ENCODE results near the gene RAP1A.
"Not testable (repeated sequence)": the region's sequence is repeated elsewhere in the genome, so short reads cannot be mapped to it uniquely, and the experiment has no call there.

Gene RAP1A

DNA sequence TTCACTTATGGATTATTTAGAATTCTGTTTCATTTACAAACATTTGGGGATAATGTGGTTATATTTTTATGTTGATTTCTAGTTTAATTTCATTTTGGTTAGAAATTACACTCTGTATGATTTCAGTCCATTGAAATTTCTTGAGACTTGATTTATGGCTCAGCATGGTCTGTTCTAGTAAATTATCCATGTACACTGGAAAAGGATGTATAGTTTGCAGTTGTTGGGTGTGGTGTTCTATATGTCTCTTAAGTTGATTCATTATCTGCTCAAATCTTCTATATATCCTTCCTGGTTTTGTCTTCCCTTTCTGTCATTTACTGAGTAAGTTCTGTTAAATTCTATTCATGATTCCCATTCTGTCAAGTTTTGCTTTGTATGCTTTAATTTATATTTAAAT lies 52.3 kb downstream of the RAP1A start:
- no peak for DNase-seq

DNA sequence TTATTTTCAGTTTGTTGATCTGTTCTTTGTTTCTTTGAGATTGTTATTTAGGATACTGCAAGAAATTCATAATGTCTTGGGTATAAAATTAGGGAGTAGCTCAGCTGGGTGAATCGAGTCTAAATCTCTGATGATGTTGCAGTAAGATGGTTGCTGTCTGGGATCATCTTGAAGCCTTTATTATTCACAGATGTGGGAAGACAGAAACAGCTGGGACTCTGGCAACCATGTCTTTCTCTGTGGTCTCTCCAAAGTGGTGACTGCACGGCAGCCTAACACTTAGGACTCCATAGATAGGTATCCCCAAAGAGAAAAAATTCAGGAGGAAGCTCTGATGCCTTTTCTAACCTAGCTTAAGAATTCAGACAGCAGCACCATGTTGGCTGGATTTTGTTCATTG lies 52.7 kb downstream of the RAP1A start:
- DNase-seq, result no peak

DNA sequence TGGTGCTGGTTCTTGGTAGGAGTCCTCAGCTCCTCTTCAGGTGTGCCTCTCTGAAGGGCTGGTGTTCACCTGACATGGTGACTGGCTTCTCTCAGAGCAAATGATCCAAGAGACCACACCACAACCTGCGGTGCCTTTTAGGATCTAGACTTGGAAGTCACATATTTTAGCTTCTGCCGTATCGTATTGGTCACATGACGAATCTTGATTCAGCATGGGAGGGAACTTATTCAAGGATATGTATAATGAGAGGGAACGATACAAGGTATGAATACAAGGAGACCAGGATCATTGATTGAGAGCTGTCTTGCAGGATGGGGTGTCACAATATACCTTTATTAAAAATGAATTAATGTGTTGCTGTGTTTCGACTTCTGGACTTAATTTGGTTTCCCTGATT lies 58.0 kb downstream of the RAP1A start:
- DNase-seq, result no peak

DNA sequence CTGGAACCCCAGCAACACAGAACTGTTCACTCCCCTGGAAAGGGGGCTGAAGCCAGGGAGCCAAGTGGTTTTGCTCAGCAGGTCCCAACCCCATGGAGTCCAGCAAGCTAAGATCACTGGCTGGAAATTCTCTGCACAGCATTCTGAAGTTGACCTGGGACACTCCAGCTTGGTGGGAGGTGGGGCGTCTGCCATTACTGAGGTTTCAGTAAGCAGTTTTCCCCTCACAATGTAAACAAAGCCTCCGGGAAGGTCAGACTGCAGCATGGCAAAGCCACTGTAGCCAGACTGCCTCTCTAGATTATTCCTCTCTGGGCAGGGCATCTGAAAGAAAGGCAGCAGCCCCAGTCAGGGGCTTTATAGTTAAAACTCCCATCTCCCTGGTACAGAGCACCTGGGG lies 60.0 kb downstream of the RAP1A start:
- no peak for DNase-seq

- DNase-seq, result not testable (repeated sequence)
These were observed 60.7 kb downstream of the RAP1A start for GRCh38 chr1:111680212-111680800.

GRCh38 chr1:111685293-111686153 lies 65.9 kb downstream of the RAP1A start:
- not testable (repeated sequence) for DNase-seq

DNA sequence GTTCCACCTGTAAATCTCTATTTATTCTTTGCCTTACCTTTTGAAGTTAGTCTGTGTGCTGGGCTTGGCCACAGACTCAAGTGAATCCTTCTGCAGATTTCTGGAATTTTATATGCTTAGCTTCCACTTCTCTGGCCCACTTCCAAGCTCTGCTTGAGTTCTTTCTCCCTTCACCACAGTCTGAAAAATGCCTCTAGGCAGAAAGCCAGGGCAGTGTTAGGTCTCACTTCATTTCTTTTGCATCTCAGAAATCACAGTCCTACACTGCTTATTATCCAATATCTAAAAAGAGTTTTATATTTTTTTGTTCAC lies 70.7 kb downstream of the RAP1A start:
- DNase-seq, result peak; percentile 48

DNA sequence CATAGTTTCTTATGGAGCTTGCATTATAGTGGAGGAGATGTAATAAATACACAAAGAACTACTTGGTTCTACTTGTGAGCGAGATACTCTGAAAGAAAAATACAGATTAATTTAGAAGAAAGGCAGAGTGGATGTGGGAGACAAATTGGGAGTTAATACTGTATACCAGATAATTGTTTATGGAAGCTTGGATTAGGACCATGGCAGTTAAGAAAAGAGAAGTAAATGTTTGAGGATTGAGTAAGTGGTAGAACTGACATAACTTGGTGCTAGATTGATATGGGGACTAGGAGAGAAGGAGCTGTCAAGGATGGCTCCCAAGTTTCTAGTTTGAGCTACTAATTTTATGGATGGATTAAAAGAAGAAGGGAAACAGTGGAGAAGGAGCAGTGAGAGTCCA lies 72.3 kb downstream of the RAP1A start:
- DNase-seq, result no peak

DNA sequence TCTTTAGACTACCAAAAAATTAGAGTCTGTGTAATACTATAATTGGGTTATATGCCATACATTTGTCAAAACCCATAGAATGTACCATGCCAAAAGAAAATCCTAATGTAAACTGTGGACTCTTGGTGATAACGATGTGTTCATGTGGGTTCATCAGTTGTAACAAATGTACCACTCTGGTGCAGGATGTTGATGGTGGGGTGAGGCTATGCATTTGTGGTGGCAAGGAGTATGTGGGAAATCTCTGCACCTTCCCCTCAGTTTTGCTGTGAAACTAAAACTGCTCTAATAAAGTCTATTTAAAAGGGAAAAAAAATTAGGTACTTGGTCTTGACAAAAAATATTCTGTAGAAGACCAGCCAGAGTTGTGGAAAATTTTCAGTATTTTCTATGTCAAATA lies 76.2 kb downstream of the RAP1A start:
- DNase-seq, result no peak

- DNase-seq, result no peak
These were observed 76.7 kb downstream of the RAP1A start for GRCh38 chr1:111696330-111696729.

- no peak for DNase-seq
These were observed 79.7 kb downstream of the RAP1A start for GRCh38 chr1:111699268-111699667.

DNA sequence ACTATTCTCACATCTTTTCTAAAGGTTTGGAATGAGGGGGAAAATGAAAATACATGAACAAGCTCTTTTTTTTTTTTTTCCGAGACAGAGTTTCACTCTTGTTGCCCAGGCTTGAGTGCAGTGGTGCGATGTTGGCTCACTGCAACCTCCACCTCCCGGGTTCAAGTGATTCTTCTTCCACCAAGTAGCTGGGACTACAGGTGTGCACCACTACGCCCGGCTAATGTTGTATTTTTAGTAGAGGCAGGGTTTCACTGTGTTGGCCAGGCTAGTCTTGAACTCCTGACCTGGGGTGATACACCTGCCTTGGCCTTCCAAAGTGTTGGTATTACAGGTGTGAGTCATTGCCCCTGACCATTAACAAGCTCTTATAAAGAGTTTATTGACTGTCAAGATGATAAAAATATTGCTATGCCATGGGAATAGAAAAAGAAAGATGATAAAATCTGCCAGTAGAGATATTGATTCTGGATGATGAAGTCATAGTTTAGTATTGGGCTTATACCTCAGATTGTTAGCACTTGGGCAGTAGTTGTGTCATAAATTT lies 83.0 kb downstream of the RAP1A start:
- DNase-seq, result no peak

- no peak for DNase-seq
These were observed 84.7 kb downstream of the RAP1A start for GRCh38 chr1:111704240-111704639.

DNA sequence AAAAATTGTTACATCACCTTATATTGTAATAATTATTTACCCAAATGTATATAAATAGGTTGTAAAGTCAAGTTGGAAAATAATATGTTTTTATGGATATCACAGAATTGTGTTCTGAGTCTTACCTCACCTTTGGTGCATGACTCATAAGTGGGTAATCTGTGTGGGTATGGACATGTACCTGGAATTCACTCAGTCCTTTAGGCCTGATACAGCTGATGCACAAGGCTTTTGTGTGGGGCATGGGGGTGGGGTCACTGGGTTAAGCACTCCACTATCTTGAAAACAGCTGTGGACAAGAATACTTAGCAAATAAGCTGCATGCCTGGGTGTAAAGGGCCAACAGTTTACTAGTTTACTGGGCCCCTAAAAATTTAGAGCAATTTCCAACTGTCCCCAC lies 85.2 kb downstream of the RAP1A start:
- no peak for DNase-seq

GRCh38 chr1:111705841-111706240 lies 86.3 kb downstream of the RAP1A start:
- DNase-seq, result no peak

DNA sequence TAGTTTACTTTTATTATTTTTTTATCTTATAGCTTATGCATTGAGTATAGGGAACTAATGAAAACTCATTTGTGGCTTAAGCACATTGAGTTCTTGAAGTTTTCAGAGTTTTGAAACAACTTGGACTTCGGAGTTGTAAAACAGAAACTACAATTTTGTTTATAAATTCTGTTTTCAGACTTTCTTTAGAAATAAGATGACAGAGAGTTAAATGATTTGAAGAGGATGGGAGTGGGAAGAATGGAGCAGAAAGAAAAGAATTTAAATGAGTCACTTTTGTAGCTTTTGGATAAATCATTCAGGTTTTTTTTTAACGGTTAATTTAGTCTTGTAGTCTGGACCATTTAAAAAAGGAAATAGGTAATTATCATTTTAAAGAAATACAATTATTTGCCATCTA lies 87.3 kb downstream of the RAP1A start:
- no peak for DNase-seq

DNA sequence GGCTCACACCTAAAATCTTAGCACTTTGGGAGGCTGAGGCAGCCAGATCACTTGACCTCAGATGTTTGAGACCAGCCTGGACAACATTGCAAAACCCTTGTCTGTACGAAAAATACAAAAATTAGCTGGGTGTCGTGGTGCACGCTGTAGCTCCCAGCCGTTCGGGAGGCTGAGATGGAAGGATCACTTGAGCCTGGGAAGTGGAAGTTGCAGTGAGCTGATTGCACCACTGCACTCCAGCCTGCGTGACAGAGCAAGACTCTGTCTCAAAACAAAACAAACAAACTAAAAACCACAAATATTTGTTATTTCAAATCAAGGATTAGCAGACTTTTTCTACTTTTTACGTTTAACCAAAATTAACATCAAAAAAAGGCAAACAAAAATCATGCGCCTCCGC lies 88.3 kb downstream of the RAP1A start:
- no peak for DNase-seq

DNA sequence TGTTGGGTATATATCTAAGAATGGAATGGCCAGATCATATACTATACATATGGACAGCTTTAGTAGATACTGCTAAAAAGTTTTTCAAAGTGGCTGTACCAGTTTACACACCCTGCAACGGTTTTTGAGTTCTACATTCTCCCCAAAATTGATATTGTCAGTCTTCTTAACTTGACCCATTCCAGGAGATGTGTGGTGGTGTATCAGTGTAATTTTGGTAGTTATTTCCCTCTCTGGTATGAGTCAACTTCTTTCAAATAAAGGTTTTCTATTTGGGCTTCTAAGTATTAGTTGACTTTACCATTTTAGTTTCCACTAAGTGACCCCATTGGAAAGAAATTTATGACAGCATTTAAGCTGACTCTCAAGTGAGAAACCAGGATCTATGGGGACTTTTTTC lies 90.4 kb downstream of the RAP1A start:
- no peak for DNase-seq

DNA sequence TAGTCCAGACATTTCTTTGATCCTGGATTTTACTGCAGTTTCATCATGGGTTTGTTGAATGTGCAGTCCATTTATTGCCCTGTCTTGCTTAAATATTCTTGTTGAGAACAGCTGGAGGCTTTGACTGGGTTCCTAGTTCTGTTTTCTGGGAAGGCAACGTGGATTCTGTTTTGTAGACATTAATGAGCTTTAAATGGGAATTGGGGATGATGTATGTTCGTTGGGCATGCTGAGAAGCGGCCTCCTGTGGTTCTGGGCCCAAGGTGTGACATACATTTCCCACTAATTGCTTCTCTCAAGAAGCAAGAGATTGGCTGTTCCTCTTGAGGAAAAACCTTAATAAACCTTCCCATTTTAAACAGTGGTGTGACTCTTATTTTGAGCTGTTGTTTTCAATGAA lies 96.7 kb downstream of the RAP1A start:
- no peak for DNase-seq

GRCh38 chr1:111717450-111717849 lies 97.9 kb downstream of the RAP1A start:
- no peak for DNase-seq

DNA sequence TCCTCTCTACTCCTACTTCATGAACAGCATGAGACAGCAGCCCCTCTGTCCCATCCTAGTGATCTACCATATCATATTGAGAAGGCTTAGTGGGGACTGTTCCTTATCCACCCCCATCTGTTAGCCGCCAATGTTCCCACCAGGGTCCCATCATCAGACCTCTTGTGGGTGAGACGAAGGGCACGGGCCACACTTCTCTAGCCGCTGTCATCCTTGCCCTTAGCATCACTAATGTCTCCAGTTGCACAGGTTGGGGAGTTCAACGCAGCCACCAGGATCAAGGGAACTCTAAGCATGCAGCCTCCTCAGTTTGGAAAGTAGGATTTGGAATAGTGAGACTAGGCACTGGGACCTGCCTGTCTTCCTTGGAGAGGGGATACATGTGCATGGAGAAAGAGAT lies 99.5 kb downstream of the RAP1A start:
- DNase-seq, result no peak

DNA sequence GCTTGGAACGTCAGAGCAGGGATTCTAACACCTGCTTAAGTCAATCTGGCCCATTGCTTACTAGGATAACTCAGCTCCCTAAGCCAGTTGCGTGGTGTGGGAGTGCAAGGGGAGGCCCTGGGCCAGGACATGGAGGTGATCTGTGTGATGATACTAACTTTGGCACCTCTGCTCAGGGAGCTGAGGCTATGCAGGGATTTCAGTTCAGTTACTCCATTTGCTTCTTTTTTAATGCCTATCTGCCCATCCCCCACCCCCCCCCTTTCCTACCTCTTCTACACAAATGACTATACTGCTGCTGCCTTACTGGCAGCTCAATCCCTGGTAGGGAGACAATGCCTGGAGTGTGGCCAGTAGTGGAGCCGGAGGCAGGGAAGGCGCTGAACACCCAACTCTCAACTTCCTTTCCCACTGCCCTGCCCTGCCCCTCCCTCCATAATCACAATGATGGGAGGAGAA lies 100.1 kb downstream of the RAP1A start:
- DNase-seq, result peak; percentile 53

DNA sequence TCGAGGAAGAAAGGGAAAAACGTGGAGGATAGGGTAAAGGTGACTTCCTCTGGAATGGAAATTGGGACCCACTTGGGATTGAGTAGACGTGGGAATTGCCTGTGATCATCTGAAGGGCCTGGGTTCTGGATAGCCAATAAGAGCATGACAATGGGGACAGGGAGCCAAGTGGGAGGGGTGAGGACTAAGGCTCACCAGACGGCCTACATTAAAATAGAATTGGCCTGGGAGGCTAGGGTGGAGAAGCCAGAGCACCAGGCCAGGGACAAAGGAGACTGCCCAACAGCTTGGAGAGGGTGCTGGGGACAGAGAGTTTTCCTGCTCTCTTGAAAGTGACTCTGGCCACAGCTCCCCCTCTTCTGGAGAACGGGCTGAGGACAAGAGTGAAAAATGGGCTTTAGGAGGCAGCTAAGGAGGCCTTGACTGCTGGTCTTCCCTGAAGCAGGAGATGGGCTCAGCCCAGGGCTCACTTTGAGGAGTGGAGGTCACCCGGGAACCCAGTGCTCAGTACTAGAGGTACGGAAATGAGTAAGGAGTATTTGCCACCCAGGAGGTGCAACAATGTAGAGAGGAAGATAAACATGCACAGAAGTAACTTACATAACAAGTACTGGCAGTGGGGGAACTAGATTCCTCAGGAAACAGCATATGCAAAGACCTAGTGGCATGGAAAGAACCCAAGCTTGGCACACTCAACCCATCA lies 100.8 kb downstream of the RAP1A start:
- peak; percentile 43 for DNase-seq
